HG02623 (cell line): Measurements from ENCODE around the gene KCNK3.

Experiments
- ATAC-seq: cut with Tn5 transposase; IDR thresholded peaks from one replicate; pipeline ENCODE4 v1.9.1; 2021; ENCODE audit warnings: moderate library complexity; ENCODE audit not compliant: unreplicated experiment

KCNK3 gene

GRCh38 chr2:26687801-26688200, 4.7 kb upstream of the KCNK3 start:
- ATAC-seq: no peak

GRCh38 chr2:26691161-26691560, 1.4 kb upstream of the KCNK3 start:
- no peak for ATAC-seq

GRCh38 chr2:26691881-26692278, 642 bp upstream of the KCNK3 start:
- ATAC-seq: no peak

DNA sequence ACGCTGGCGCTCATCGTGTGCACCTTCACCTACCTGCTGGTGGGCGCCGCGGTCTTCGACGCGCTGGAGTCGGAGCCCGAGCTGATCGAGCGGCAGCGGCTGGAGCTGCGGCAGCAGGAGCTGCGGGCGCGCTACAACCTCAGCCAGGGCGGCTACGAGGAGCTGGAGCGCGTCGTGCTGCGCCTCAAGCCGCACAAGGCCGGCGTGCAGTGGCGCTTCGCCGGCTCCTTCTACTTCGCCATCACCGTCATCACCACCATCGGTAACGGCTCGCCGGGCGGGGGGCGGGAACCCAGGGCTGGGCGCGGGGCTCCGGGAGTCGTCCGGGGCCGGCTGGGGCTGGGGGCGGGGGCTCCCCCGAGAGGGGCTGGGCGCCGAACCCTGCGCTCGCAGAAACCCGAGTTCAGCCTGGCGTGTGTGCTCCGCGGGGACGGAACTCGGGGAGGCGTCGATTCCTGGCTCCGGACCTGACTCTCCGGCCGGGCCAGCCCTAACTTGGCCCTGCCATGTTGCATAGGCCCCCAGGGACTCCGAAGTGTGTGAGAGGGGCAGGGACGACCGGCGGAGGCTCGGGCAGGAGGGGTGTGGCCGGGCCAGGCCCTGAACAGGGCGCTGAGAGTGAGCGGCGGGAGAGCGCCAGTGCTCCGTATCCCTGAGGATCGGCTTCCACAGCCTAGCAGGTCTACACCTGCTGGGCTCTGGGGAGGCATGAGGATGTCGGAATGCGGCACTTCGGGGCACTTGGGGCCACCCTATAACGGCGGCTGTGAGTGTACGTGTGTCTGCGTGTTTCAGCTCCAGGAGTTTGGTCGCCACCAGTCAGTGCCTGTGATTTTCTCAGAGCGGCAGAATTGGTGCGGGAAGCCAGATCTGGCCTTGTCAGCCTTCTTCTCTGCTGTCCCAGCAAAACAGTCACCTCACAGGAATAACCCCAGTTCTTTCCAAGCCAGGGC, 651 bp downstream of the KCNK3 start:
- no peak for ATAC-seq

DNA sequence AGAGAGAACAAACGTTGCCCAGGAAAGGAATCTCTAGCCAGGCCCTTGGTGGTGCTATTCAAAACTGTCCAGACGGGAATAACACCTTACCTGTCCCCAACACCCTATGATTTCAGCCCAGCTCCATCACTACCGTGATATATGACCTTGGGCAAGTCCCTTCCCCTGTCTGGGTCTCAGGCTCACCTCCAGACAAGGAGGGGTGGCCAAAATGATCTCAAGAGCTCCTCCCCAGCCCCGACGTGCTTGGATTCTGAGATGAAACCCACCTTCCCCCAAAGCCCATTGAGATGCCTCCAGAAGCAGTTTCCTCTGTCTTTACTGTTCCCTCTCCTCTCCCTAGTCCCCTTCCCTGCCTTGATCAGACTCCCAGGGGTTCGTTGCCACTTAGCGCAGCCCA, 1.5 kb downstream of the KCNK3 start:
- ATAC-seq: no peak

GRCh38 chr2:26696351-26696816, 3.9 kb downstream of the KCNK3 start:
- no peak for ATAC-seq

DNA sequence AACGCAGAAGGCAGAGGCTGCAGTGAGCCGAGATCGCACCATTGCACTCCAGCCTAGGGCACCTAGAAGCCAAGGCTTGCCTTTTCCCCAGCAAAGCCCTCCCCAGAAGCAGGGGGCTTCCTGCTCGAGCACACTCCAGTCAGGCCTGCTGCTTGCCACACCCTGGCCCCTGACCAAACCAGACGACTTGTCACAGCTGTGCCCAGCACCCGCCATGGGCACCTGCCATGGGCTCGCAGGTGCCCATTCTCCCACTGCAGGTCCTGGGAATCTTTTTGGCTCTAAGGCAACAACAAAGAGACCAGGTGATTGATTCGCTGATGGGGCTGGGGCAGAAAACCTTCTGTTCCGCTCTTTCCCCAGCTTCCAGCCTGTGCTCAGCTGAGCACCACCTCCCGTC, 4.9 kb downstream of the KCNK3 start:
- ATAC-seq: no peak

- ATAC-seq: no peak
These were observed 6.8 kb downstream of the KCNK3 start for GRCh38 chr2:26699295-26699694.

GRCh38 chr2:26700078-26700477, 7.6 kb downstream of the KCNK3 start:
- ATAC-seq: no peak

GRCh38 chr2:26701596-26701995, 9.1 kb downstream of the KCNK3 start:
- no peak for ATAC-seq

- ATAC-seq: no peak
These were observed 9.5 kb downstream of the KCNK3 start for GRCh38 chr2:26702025-26702424.

DNA sequence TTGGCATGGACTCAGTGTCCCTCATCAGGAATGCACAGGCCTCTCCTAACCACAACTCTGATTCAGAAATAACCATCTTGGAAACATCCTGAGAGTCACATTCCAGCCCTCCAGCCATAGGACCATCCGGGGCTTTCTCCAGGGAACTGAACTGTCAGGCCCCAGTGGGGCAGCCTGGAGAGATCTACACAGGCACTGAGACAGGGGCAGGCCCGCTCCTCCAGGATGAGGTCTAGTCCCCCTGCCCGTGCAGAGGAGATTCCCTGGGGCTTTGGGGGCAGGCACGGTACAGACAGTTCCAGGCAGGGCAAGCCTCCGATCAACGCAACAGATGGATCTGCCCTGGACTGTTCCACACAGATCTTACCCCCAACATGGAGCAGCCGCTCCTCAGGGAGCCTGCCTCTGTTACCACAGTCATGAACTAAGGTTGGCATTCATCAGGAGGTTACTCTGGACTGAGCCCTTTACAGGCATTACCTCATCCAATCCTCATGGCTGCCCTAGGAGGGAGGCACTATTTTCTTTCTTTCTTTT, 12.0 kb downstream of the KCNK3 start:
- no peak for ATAC-seq

GRCh38 chr2:26705126-26705525, 12.6 kb downstream of the KCNK3 start:
- ATAC-seq: no peak

GRCh38 chr2:26706093-26706492, 13.6 kb downstream of the KCNK3 start:
- no peak for ATAC-seq

DNA sequence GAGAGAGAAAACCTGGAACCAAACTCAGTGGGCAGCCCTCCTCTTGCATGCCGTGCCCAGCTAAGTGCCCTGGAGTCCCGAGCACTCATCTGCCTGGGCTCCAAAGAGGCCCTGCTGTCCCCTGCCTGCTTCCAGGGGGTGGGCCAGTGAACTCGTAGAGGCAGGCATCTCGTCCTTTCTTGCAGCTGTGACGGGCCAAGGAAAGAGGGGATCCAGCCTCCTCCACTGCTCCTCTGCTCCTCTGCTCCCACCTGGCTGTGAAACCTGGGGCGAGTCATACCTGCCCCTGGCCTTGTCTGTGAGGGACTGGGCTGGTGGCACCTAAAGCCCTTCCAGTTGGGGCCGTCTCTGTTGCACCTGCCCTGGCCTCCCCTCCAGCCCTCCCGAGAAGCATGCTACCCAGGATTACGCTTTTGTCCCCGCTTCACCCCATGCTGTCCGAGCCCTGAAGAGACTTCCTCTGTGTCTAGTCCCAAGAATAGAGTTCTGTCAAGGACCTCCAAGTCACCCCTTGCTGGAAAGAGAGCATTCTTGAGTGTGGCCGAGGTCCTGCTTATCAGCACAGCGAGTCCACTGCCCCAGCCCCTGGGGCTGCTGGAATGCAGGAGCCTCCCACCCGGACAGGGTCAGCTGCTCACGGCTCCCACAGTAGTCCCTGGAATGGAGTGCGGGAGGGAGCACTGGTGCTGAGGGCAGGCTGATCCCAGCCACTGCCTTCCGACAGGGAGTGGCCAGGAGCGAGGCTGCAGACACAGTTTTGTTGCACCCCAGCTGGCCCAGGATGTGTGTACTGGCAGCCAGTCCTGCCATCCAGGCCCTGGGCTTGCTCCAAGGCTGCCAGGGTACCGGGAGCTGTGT, 14.3 kb downstream of the KCNK3 start:
- ATAC-seq: no peak

DNA sequence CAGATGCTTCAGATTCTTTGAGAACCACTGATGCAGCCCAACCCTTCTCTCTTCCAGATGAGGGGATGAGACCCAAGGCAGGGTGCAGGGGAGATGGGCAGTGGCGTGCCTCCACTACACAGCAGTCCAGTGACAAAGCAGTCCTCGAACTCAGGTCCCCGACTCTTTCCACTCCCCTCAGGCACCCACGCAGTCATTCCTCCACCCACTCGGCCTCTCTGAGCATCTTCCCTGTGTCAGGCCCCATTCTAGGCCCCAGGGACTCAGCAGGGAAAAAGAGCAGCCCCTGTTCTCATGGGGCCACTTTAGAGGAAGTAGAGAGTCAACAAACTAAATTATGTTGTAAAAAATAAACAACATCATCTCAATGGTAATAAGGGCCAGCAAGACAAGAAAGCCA, 15.2 kb downstream of the KCNK3 start:
- ATAC-seq: no peak

DNA sequence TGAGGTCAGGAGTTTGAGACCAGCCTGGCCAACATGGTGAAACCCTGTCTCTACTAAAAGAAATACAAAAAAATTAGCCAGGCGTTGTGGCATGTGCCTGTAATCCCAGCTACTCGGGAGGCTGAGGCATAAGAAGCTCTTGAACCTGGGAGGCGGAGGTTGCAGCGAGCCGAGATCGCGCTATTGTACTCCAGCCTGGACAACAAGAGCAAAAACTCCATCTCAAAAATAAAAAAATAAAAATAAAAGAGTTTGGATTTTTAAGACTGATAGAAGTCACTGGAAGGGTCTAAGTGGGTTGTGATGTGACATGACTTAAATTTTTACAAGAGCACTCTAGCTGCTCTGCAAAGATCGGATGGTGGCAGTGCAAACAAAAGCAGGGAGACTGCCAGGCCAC, 15.9 kb downstream of the KCNK3 start:
- no peak for ATAC-seq

GRCh38 chr2:26709323-26710110, 17.0 kb downstream of the KCNK3 start:
- no peak for ATAC-seq

DNA sequence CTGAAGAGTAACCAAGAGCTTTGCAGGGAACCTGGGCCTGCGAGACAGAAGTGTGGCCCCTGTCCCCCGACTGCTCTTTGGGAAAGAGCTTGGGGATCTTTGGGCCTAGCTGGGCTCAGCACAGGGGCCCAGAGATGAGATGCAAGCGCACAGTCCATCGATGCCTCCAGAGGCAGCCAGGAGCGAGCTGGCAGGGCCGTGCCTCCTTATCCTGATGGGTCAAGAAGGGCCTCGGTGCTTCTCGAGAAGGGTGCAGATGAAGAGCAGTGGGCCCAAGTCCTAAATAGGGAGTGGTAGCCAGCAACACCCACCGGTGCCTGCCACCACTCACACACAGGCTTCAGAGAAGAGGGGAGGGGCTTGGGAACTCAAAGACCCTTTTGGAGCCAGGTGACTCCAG, 17.6 kb downstream of the KCNK3 start:
- no peak for ATAC-seq

- ATAC-seq: no peak
These were observed 18.4 kb downstream of the KCNK3 start for GRCh38 chr2:26710743-26711456.
